Measurements from ENCODE around the gene GTF2A1L. TPM values are rescaled to one million over a fixed set of nuclear protein-coding genes. Genes with fewer than 3 reads are reported as not detected.

Gene GTF2A1L
- total and polyA plus RNA-seq, 9 donors = 2.1 to 13.8 (median 3.6) TPM; not detected in 3

DNA sequence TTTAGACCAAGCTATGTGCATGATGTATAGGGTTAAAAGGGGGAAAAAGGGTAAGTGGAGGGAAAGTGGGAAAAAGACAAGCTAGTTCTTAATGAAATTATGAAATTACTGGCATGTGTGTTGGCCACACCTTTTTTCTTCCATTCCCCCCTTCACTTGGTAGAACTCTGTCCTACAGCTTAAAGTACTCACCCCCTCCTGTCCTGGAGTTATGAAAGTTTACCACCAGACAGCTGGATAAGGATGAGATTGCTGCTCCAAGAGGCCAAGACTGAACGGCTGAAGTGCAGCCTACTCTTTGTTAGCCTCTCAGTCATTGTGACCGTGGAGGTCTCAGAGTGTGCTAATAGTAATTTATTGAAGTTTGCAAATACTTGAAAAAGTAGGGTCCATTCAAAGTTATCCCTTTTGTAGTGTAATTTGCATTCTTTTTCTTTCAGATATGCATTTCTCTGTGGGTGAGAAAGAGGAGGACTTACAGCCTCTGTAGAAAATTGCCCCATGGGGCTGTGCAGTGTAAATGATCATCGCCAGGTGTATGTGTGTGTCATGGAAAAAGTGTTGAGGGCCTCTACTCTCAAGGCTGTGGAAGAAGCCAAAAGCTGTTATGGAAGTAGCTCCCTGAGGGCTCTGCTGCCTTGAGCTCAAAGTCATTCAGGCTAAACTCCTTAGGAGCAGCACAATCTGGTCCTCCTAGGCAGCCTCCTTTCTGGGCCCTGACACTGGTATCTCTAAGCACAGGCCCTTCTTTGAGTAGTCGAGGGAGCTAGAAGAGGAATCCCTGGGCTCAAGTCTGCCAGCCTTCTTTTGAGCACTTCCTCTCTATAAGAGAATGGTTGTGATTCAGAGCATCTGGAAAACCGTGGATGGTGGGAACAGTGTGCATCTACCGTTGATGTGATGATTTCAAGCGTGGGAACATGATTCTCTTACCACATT, 91.7 kb downstream of the GTF2A1L start:
- WGBS, 3 donors = 72 to 79% (median 73%) methylated on average over 7 of the region's 7 CpGs
- Histone ChIP-seq H3K27me3 (no peaks in the 10 kb centered on the region), H3K4me1 (ENCODE audit: insufficient read depth) (no peaks in the 10 kb centered on the region), H3K27ac (no peak overlapping the region), H3K4me3 (no peak overlapping the region), H3K36me3 (no peaks in the 10 kb centered on the region), H3K9me3 (no peaks in the 10 kb centered on the region)
- TF ChIP-seq, protein P1, sequence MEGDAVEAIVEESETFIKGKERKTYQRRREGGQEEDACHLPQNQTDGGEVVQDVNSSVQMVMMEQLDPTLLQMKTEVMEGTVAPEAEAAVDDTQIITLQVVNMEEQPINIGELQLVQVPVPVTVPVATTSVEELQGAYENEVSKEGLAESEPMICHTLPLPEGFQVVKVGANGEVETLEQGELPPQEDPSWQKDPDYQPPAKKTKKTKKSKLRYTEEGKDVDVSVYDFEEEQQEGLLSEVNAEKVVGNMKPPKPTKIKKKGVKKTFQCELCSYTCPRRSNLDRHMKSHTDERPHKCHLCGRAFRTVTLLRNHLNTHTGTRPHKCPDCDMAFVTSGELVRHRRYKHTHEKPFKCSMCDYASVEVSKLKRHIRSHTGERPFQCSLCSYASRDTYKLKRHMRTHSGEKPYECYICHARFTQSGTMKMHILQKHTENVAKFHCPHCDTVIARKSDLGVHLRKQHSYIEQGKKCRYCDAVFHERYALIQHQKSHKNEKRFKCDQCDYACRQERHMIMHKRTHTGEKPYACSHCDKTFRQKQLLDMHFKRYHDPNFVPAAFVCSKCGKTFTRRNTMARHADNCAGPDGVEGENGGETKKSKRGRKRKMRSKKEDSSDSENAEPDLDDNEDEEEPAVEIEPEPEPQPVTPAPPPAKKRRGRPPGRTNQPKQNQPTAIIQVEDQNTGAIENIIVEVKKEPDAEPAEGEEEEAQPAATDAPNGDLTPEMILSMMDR (IDR thresholded peaks at IDR 0.05) = no peak
- no peak for TF ChIP-seq EP300 (IDR thresholded peaks at IDR 0.05)
- TF ChIP-seq POLR2A (IDR thresholded peaks at IDR 0.05) = no peak
- intact Hi-C loops (cut with DNase I) = no loop called here
- no peak for DNase-seq

DNA sequence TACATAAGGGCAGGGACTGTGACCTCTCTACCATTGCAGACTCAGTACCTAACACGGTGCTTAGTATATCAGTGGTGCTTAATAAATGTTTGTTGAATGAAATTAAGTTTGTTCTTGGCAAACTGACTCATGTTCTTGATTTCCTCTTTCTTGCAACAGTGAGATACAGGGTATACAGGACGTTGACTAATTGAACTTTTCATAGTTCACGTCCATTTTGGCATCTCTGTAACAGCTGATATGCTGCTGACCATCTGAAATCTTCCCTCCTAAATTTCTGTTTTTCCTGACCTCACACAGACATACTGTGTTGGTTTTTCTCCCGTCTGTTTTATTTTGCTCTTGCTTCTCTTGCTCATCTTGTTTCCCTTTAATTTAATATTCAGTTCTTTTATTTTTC, 93.7 kb downstream of the GTF2A1L start:
- Histone ChIP-seq H3K27ac (no peak overlapping the region), H3K9me3 (no peaks in the 10 kb centered on the region), H3K36me3 (no peaks in the 10 kb centered on the region), H3K27me3 (no peaks in the 10 kb centered on the region), H3K4me1 (ENCODE audit: insufficient read depth) (no peaks in the 10 kb centered on the region), H3K4me3 (no peak overlapping the region)
- intact Hi-C loops (cut with DNase I) = no loop called here
- TF ChIP-seq POLR2A (IDR thresholded peaks at IDR 0.05) (no peak), EP300 (IDR thresholded peaks at IDR 0.05) (no peak)
- TF ChIP-seq, protein P1 (IDR thresholded peaks at IDR 0.05) = no peak
- 29 to 71% (median 55%) methylated on average over 4 of the region's 4 CpGs for WGBS, 3 donors
- DNase-seq = no peak

DNA sequence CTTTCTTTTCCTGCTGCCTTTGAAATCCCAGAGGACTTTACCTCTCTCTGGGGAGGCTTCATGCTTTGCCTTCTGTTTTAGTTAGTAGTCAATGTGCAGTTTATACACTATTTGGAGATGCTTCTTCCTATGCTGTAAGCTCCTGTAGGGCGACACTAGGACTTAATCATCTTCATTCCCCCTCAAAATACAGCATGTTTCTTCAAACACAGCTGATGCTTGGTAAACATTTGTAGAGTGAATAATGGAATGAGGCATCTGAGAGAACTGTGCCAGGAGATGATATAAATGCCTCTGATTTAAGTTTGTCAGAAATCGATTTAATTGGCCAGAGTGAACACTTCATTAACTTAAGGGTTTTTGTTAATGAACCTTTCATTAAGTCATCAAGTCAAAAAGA, 94.5 kb downstream of the GTF2A1L start:
- WGBS, 3 donors = 71 to 76% (median 73%) methylated on average over 2 of the region's 2 CpGs
- TF ChIP-seq, protein P1 (IDR thresholded peaks at IDR 0.05) = no peak
- TF ChIP-seq EP300 (IDR thresholded peaks at IDR 0.05) (no peak), POLR2A (IDR thresholded peaks at IDR 0.05) (no peak)
- intact Hi-C loops (cut with DNase I) = no loop called here
- Histone ChIP-seq H3K9me3 (no peaks in the 10 kb centered on the region), H3K36me3 (no peaks in the 10 kb centered on the region), H3K27me3 (no peaks in the 10 kb centered on the region), H3K27ac (no peak overlapping the region), H3K4me3 (no peak overlapping the region), H3K4me1 (ENCODE audit: insufficient read depth) (no peaks in the 10 kb centered on the region)
- no peak for DNase-seq

DNA sequence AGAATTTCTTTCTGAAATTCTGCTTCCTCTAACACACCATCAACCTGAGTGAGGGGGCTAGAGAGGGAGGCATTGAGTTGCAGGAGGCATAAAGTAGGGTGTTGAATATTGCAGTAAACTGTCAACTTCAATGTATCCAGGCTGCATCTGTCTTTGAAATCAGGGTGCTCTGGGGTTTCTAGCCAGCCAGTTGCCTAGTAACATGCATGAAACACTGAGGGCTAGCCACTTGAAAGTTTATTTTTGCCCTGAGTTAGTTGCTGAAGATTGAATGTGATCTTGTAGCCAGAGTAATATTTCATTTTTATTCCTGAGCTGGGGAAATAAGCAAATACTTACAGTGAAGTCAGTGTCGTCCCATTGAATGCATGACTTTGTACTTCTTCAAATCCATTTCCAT, 96.0 kb downstream of the GTF2A1L start:
- Histone ChIP-seq H3K27me3 (no peaks in the 10 kb centered on the region), H3K27ac (no peak overlapping the region), H3K4me1 (ENCODE audit: insufficient read depth) (no peaks in the 10 kb centered on the region), H3K4me3 (no peak overlapping the region), H3K9me3 (no peaks in the 10 kb centered on the region), H3K36me3 (no peaks in the 10 kb centered on the region)
- DNase-seq = no peak
- 76 to 86% (median 79%) methylated on average over 1 of the region's 1 CpG for WGBS, 3 donors
- intact Hi-C loops (cut with DNase I) = no loop called here
- TF ChIP-seq POLR2A (IDR thresholded peaks at IDR 0.05) (no peak), EP300 (IDR thresholded peaks at IDR 0.05) (no peak)
- TF ChIP-seq, protein P1 (IDR thresholded peaks at IDR 0.05) = no peak
